Left renal pelvis (tissue), 4 donors: Measurements from ENCODE around the gene BTBD19. TPM values are rescaled to one million over a fixed set of nuclear protein-coding genes. Genes with fewer than 3 reads are reported as not detected.
"Not testable (repeated sequence)": the region's sequence is repeated elsewhere in the genome, so short reads cannot be mapped to it uniquely, and the experiment has no call there.

Source experiments
- DNase-seq, 4 donors: peaks; one replicate each; pipeline ENCODE4 v3.0.0-alpha.2; 2013; ENCODE audit warnings: low read depth in 4 of 4, low spot score in 3 of 4
- polyA plus RNA-seq, 4 donors: library from polyadenylated mRNA; unstranded; fragments of 120-200 nt; gene quantifications; one replicate each; pipeline ENCODE4 v1.2.1, GENCODE V29; 2013; ENCODE audit not compliant: insufficient read length in 4 of 4

Gene BTBD19
- polyA plus RNA-seq, 4 donors: 9.5 to 19.3 (median 12.7) TPM

GRCh38 chr1:44827197-44828002, 19.1 kb downstream of the BTBD19 start:
- DNase-seq: no peak

GRCh38 chr1:44828003-44828651, 19.8 kb downstream of the BTBD19 start:
- no peak for DNase-seq

- no peak for DNase-seq
Measured at GRCh38 chr1:44828841-44829440, 20.6 kb downstream of the BTBD19 start.

- no peak for DNase-seq
Measured at GRCh38 chr1:44829506-44830384, 21.4 kb downstream of the BTBD19 start.

- DNase-seq: no peak
Measured at GRCh38 chr1:44830900-44831304, 22.6 kb downstream of the BTBD19 start.

GRCh38 chr1:44831516-44831915, 23.2 kb downstream of the BTBD19 start:
- no peak for DNase-seq

GRCh38 chr1:44832056-44832705, 23.9 kb downstream of the BTBD19 start:
- DNase-seq: no peak

GRCh38 chr1:44834328-44834727, 26.0 kb downstream of the BTBD19 start:
- no peak for DNase-seq

- peak in 3 of 4 donors; percentile 48 to 66 (median 63) for DNase-seq
Measured at GRCh38 chr1:44835738-44836675, 27.7 kb downstream of the BTBD19 start.

GRCh38 chr1:44838294-44838693, 30.0 kb downstream of the BTBD19 start:
- DNase-seq: not testable (repeated sequence)

GRCh38 chr1:44839576-44839975, 31.3 kb downstream of the BTBD19 start:
- DNase-seq: no peak

GRCh38 chr1:44842486-44842861, 34.2 kb downstream of the BTBD19 start:
- no peak for DNase-seq

GRCh38 chr1:44842862-44843655, 34.7 kb downstream of the BTBD19 start, which contains the start of gene PTCH2:
TSS of gene PTCH2 (minus strand) at chr1:44843253. CDS start at chr1:44842932, 321 bp downstream.
- DNase-seq: peak; percentile 68 to 89 (median 78)

GRCh38 chr1:44846985-44847384, 38.7 kb downstream of the BTBD19 start:
- DNase-seq: no peak

GRCh38 chr1:44847845-44848244, 39.5 kb downstream of the BTBD19 start:
- DNase-seq: no peak

- DNase-seq: no peak
Measured at GRCh38 chr1:44848456-44849181, 40.3 kb downstream of the BTBD19 start.

- DNase-seq: no peak
Measured at GRCh38 chr1:44849575-44850132, 41.3 kb downstream of the BTBD19 start.
